Gastroesophageal sphincter (tissue), 3 donors: ENCODE results near the gene ELL2.

Experiments used
- EP300 ChIP-seq: sonication (generic); formaldehyde crosslinking; IDR thresholded peaks from one replicate; pipeline ENCODE4 v1.6.1; 2017; ENCODE audit warnings: antibody characterized with exemption, mild to moderate bottlenecking
- POLR2A ChIP-seq, 2 donors: fragments of 450-650 bp; IDR thresholded peaks; one replicate each; pipeline ENCODE4 v1.6.1; 2017; ENCODE audit warnings: antibody characterized with exemption in 2 of 2, mild to moderate bottlenecking in 2 of 2, moderate library complexity in 1 of 2
- POLR2AphosphoS5 ChIP-seq: sonication (generic); formaldehyde crosslinking; IDR thresholded peaks from one replicate; pipeline ENCODE4 v1.6.1; 2017; ENCODE audit warnings: antibody characterized with exemption
- TF ChIP-seq, protein P1 (sequence below), 4 experiments: fragments of 200-600 bp in 2 of 4; fragments of 450-650 bp in 2 of 4; sonication (generic) in 1 of 4; IDR thresholded peaks; one replicate each; pipeline ENCODE4 v1.5.1; 2017 to 2019; ENCODE audit warnings: antibody characterized with exemption in 4 of 4, mild to moderate bottlenecking in 2 of 4, moderate library complexity in 2 of 4

DNA sequence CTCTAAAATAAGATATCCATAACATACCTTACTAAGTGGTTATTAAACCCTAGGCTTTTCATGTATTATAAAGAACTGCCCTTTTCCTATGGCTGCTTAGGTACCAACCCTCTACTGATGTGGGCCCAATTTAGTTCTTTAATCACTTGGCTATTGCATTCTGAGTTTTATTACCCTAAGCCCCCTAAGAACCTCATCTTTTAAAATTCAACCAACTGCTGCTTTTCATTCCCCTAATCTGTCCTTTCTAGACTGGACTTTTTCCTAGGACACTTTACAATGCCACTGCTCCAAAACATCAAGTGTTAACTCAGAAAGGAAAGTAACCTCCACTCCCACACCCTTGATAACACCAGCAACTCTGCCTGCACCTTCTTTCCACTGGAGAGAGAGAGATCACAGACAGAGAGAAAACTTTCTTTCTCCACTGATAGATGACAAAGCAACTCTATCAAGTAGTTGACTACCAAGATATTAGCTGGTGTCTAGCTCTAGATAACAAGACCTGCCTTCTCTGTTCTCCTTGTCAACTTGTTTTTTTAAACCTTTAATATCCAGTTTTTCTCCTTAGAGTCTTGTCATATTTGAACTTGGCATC, 27.3 kb downstream of the ELL2 start:
- TF ChIP-seq, protein P1, sequence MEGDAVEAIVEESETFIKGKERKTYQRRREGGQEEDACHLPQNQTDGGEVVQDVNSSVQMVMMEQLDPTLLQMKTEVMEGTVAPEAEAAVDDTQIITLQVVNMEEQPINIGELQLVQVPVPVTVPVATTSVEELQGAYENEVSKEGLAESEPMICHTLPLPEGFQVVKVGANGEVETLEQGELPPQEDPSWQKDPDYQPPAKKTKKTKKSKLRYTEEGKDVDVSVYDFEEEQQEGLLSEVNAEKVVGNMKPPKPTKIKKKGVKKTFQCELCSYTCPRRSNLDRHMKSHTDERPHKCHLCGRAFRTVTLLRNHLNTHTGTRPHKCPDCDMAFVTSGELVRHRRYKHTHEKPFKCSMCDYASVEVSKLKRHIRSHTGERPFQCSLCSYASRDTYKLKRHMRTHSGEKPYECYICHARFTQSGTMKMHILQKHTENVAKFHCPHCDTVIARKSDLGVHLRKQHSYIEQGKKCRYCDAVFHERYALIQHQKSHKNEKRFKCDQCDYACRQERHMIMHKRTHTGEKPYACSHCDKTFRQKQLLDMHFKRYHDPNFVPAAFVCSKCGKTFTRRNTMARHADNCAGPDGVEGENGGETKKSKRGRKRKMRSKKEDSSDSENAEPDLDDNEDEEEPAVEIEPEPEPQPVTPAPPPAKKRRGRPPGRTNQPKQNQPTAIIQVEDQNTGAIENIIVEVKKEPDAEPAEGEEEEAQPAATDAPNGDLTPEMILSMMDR (IDR thresholded peaks at IDR 0.05): no peak
- TF ChIP-seq POLR2A (IDR thresholded peaks at IDR 0.05) (no peak), POLR2AphosphoS5 (no peak), EP300 (no peak)
